GM19240 (cell line): ENCODE measurements around the gene OR6A2.
"Not testable (repeated sequence)": the region's sequence is repeated elsewhere in the genome, so short reads cannot be mapped to it uniquely, and the experiment has no call there.

Source experiments
- DNase-seq: peaks from one replicate; pipeline ENCODE4 v3.0.0; 2011; ENCODE audit warnings: low spot score; ENCODE audit not compliant: insufficient read length

OR6A2 gene

GRCh38 chr11:6799402-6799801 is at the start of gene OR6A2:
OR6A2 (minus strand) TSS chr11:6799689; CDS start chr11:6795708, 3,981 bp downstream.
- no peak for DNase-seq

GRCh38 chr11:6845383-6845782 is 45.9 kb upstream of the OR6A2 start, which contains the start of gene OR10A5:
OR10A5 (plus strand) TSS chr11:6845683; CDS start chr11:6845683, 0 bp downstream.
- no peak for DNase-seq

GRCh38 chr11:6844356-6844755 is 44.9 kb upstream of the OR6A2 start:
- DNase-seq: no peak

GRCh38 chr11:6843670-6844069 is 44.2 kb upstream of the OR6A2 start:
- no peak for DNase-seq

GRCh38 chr11:6841694-6842093 is 42.2 kb upstream of the OR6A2 start:
- no peak for DNase-seq

- DNase-seq: no peak
Measured at GRCh38 chr11:6834021-6834420, 34.5 kb upstream of the OR6A2 start.

- DNase-seq: no peak
Measured at GRCh38 chr11:6833356-6833755, 33.9 kb upstream of the OR6A2 start.

- no peak for DNase-seq
Measured at GRCh38 chr11:6828103-6828502, 28.6 kb upstream of the OR6A2 start.

GRCh38 chr11:6825231-6825744 is 25.8 kb upstream of the OR6A2 start:
- DNase-seq: no peak

- no peak for DNase-seq
Measured at GRCh38 chr11:6824136-6824823, 24.8 kb upstream of the OR6A2 start.

GRCh38 chr11:6818967-6819366 is 19.5 kb upstream of the OR6A2 start:
- no peak for DNase-seq

GRCh38 chr11:6817694-6818093 is 18.2 kb upstream of the OR6A2 start:
- DNase-seq: no peak

GRCh38 chr11:6813656-6814055 is 14.2 kb upstream of the OR6A2 start:
- DNase-seq: no peak

GRCh38 chr11:6812390-6813005 is 13.0 kb upstream of the OR6A2 start:
- peak; percentile 36 for DNase-seq

GRCh38 chr11:6801075-6801474 is 1.6 kb upstream of the OR6A2 start:
- DNase-seq: not testable (repeated sequence)

GRCh38 chr11:6794639-6795038 is 4.8 kb downstream of the OR6A2 start:
- DNase-seq: no peak

GRCh38 chr11:6790546-6790945 is 8.9 kb downstream of the OR6A2 start:
- no peak for DNase-seq

- no peak for DNase-seq
Measured at GRCh38 chr11:6782720-6783119, 16.8 kb downstream of the OR6A2 start, which contains the start of gene OR2AG1. OR2AG1 (plus strand) TSS chr11:6783020; CDS start chr11:6785038, 2,018 bp downstream.

GRCh38 chr11:6780829-6781228 is 18.7 kb downstream of the OR6A2 start:
- DNase-seq: no peak

GRCh38 chr11:6778518-6778917 is 21.0 kb downstream of the OR6A2 start:
- no peak for DNase-seq

- peak; percentile 14 for DNase-seq
Measured at GRCh38 chr11:6771926-6772893, 27.3 kb downstream of the OR6A2 start, which contains the start of gene OR2AG2. OR2AG2 (minus strand) TSS chr11:6771976; CDS start chr11:6768957, 3,019 bp downstream.
